Fibroblast of the conjunctiva (primary cell): ENCODE results near the gene SELL.
"Not testable (repeated sequence)": the region's sequence is repeated elsewhere in the genome, so short reads cannot be mapped to it uniquely, and the experiment has no call there.

Experiments
- DNase-seq: peaks from one replicate; pipeline ENCODE4 v3.0.0-alpha.2; 2010; ENCODE audit warnings: low read depth

The SELL gene

GRCh38 chr1:169704797-169705196 is 6.6 kb downstream of the SELL start:
- DNase-seq: no peak

- DNase-seq: no peak
Observed at GRCh38 chr1:169701261-169702005, 10.0 kb downstream of the SELL start.

- DNase-seq: no peak
Observed at GRCh38 chr1:169699707-169700106, 11.7 kb downstream of the SELL start.

- DNase-seq: no peak
Observed at GRCh38 chr1:169698976-169699375, 12.4 kb downstream of the SELL start.

- no peak for DNase-seq
Observed at GRCh38 chr1:169697755-169698154, 13.7 kb downstream of the SELL start.

GRCh38 chr1:169696273-169697100 is 14.9 kb downstream of the SELL start:
- no peak for DNase-seq

- DNase-seq: no peak
Observed at GRCh38 chr1:169694304-169695075, 16.9 kb downstream of the SELL start.

GRCh38 chr1:169692756-169693460 is 18.5 kb downstream of the SELL start:
- no peak for DNase-seq

- DNase-seq: no peak
Observed at GRCh38 chr1:169690489-169690888, 20.9 kb downstream of the SELL start.

- no peak for DNase-seq
Observed at GRCh38 chr1:169689395-169689794, 22.0 kb downstream of the SELL start.

GRCh38 chr1:169688377-169688776 is 23.0 kb downstream of the SELL start:
- not testable (repeated sequence) for DNase-seq

- no peak for DNase-seq
Observed at GRCh38 chr1:169683661-169684060, 27.8 kb downstream of the SELL start.

GRCh38 chr1:169683168-169683567 is 28.3 kb downstream of the SELL start:
- not testable (repeated sequence) for DNase-seq

- no peak for DNase-seq
Observed at GRCh38 chr1:169682071-169682470, 29.3 kb downstream of the SELL start.

GRCh38 chr1:169681140-169681539 is 30.3 kb downstream of the SELL start:
- peak; percentile 43 for DNase-seq

GRCh38 chr1:169680377-169681019 is 30.9 kb downstream of the SELL start:
- no peak for DNase-seq

GRCh38 chr1:169679692-169680091 is 31.7 kb downstream of the SELL start:
- DNase-seq: no peak

- no peak for DNase-seq
Observed at GRCh38 chr1:169676001-169676400, 35.4 kb downstream of the SELL start.

- DNase-seq: no peak
Observed at GRCh38 chr1:169670836-169671235, 40.6 kb downstream of the SELL start.

- DNase-seq: not testable (repeated sequence)
Observed at GRCh38 chr1:169670244-169670643, 41.2 kb downstream of the SELL start.
